SH-SY5Y (cell line): Measurements from ENCODE around the gene NFRKB.

Experiments
- GATA2 ChIP-seq: IDR thresholded peaks from 2 replicates; pipeline ENCODE4 v1.6.1; 2011; ENCODE audit warnings: mild to moderate bottlenecking, low read depth, low read length
- GATA3 ChIP-seq: IDR thresholded peaks from 2 replicates; pipeline ENCODE4 v1.6.1; 2011; ENCODE audit warnings: low read depth, mild to moderate bottlenecking, low read length, moderate library complexity

GRCh38 chr11:129861702-129862522 is 33.5 kb downstream of the NFRKB start:
- TF ChIP-seq GATA2, result no peak
- TF ChIP-seq GATA3, result no peak
